ENCODE results near the gene LCN1. TPM values are rescaled to one million over a fixed set of nuclear protein-coding genes. Genes with fewer than 3 reads are reported as not detected.

Gene LCN1
- total and polyA plus RNA-seq, 4 donors = not detected

DNA sequence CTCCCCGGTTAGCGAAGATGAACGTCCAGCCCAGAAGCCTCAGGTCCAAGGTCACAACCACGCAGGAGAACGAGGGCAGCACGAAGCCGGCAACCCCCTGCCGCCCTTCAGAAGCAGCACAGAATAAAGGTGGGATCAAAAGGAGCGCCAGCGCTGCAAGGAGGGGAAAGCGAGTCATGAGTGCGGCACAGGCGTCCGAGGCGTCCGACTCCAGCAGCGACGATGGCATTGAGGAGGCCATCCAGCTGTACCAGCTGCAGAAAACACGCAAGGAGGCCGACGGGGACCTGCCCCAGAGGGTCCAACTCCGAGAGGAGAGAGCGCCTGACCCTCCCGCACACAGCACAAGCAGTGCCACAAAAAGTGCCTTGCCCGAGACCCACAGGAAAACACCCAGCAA, 35.9 kb upstream of the LCN1 start:
- Histone ChIP-seq H3K4me3 (ENCODE audit: low read depth in 1 of 3, low read length in 3 of 3) (no peak overlapping the region), H3K4me1 (ENCODE audit: control insufficient read depth in 4 of 4, insufficient read depth in 4 of 4, low read length in 3 of 4) (peaks cover 7 to 41% (median 26%) of the 10 kb centered on the region in 4 donors), H3K27me3 (ENCODE audit: control insufficient read depth in 4 of 4, insufficient read depth in 4 of 4, low read length in 3 of 4) (no peaks in the 10 kb centered on the region), H3K27ac (ENCODE audit: low read depth in 1 of 2, low read length in 2 of 2) (no peak overlapping the region), H3K9ac (ENCODE audit: low read depth in 1 of 2, low read length in 2 of 2) (no peak overlapping the region), H3K36me3 (ENCODE audit: control insufficient read depth in 4 of 4, insufficient read depth in 3 of 4, low read depth in 1 of 4, low read length in 3 of 4) (peaks cover 2 to 32% (median 10%) of the 10 kb centered on the region in 4 donors), H3K9me3 (ENCODE audit: control insufficient read depth in 4 of 4, low read length in 3 of 4) (no peaks in the 10 kb centered on the region)
- 93% methylated on average over 25 of the region's 25 CpGs for WGBS
- DNase-seq (ENCODE audit: low spot score) = no peak
- TF ChIP-seq, protein P1, sequence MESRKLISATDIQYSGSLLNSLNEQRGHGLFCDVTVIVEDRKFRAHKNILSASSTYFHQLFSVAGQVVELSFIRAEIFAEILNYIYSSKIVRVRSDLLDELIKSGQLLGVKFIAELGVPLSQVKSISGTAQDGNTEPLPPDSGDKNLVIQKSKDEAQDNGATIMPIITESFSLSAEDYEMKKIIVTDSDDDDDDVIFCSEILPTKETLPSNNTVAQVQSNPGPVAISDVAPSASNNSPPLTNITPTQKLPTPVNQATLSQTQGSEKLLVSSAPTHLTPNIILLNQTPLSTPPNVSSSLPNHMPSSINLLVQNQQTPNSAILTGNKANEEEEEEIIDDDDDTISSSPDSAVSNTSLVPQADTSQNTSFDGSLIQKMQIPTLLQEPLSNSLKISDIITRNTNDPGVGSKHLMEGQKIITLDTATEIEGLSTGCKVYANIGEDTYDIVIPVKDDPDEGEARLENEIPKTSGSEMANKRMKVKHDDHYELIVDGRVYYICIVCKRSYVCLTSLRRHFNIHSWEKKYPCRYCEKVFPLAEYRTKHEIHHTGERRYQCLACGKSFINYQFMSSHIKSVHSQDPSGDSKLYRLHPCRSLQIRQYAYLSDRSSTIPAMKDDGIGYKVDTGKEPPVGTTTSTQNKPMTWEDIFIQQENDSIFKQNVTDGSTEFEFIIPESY (IDR thresholded peaks at IDR 0.05) = no peak
- TF ChIP-seq YY1 (IDR thresholded peaks at IDR 0.05) (no peak), NR2F2 (IDR thresholded peaks at IDR 0.05) (no peak)

- Histone ChIP-seq H3K9me3 (ENCODE audit: control insufficient read depth in 4 of 4, low read length in 3 of 4) (no peaks in the 10 kb centered on the region), H3K36me3 (ENCODE audit: control insufficient read depth in 4 of 4, insufficient read depth in 3 of 4, low read depth in 1 of 4, low read length in 3 of 4) (peaks cover 2 to 32% (median 10%) of the 10 kb centered on the region in 4 donors), H3K9ac (ENCODE audit: low read depth in 1 of 2, low read length in 2 of 2) (no peak overlapping the region), H3K27me3 (ENCODE audit: control insufficient read depth in 4 of 4, insufficient read depth in 4 of 4, low read length in 3 of 4) (no peaks in the 10 kb centered on the region), H3K27ac (ENCODE audit: low read depth in 1 of 2, low read length in 2 of 2) (no peak overlapping the region), H3K4me1 (ENCODE audit: control insufficient read depth in 4 of 4, insufficient read depth in 4 of 4, low read length in 3 of 4) (peaks cover 4 to 39% (median 24%) of the 10 kb centered on the region in 4 donors), H3K4me3 (ENCODE audit: low read depth in 1 of 3, low read length in 3 of 3) (no peak overlapping the region)
- WGBS = 94% methylated on average over 21 of the region's 21 CpGs
- no peak for DNase-seq (ENCODE audit: low spot score)
- TF ChIP-seq MAX (IDR thresholded peaks at IDR 0.05) = no peak
- no peak for TF ChIP-seq HNF4G (IDR thresholded peaks at IDR 0.05)
- no peak for TF ChIP-seq CTCF (IDR thresholded peaks at IDR 0.05; ENCODE audit: low read depth, low read length, missing input control)
- no peak for TF ChIP-seq HNF4A (conservative IDR thresholded peaks at IDR 0.05)
Observed at GRCh38 chr9:135485832-135486231, 35.4 kb upstream of the LCN1 start.

DNA sequence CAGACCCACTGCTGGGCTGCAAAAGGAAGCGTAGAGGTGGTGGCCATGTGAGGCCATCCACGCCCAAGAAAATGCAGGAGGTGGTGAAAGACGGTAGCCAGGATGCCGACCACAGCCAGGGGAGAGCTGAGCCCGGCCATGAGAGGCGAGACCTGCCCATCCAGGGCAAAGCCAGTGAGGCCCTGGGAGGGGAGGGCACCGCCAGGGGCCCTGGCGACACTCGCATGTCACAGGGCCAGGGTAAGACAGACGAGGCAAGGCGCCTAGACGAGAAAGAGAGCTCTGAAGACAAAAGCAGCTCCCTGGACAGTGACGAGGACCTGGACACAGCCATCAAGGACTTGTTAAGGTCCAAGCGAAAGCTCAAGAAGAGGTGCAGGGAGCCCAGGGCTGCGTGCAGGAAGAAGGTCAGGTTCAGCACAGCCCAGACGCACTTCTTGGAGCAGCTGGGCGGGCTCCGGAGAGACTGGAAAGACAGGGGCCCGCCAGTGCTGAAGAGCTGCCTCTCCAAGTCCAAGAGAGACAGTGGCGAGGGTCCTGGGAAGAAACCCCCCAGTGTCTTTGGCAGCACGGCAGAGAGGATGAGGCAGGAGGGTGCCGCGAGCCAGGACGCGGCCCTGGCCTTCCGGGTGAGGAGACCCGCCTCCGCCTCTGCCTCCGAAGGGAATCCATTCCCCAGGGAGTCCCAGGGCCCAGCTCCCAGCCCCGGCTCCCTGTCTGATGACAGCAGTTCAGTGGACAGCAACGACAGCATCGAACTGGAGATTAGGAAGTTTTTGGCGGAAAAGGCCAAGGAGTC, 34.8 kb upstream of the LCN1 start:
- no peak overlapping the region for H3K4me3 ChIP-seq (ENCODE audit: low read depth in 1 of 3, low read length in 3 of 3)
- H3K27me3 ChIP-seq (ENCODE audit: control insufficient read depth in 4 of 4, insufficient read depth in 4 of 4, low read length in 3 of 4) = no peaks in the 10 kb centered on the region
- TF ChIP-seq GABPA (IDR thresholded peaks at IDR 0.05 in 1 of 2, conservative IDR thresholded peaks at IDR 0.05 in 1 of 2) = no peak

More for the DNA sequence above, 34.8 kb upstream of the LCN1 start:
- H3K4me1 ChIP-seq (ENCODE audit: control insufficient read depth in 4 of 4, insufficient read depth in 4 of 4, low read length in 3 of 4) = peaks cover 2 to 34% (median 20%) of the 10 kb centered on the region in 4 donors
- no peak for DNase-seq (ENCODE audit: low spot score)
- peaks cover 2 to 32% (median 10%) of the 10 kb centered on the region in 4 donors for H3K36me3 ChIP-seq (ENCODE audit: control insufficient read depth in 4 of 4, insufficient read depth in 3 of 4, low read depth in 1 of 4, low read length in 3 of 4)
- no peaks in the 10 kb centered on the region for H3K9me3 ChIP-seq (ENCODE audit: control insufficient read depth in 4 of 4, low read length in 3 of 4)
- no peak overlapping the region for H3K27ac ChIP-seq (ENCODE audit: low read depth in 1 of 2, low read length in 2 of 2)
- 95% methylated on average over 33 of the region's 33 CpGs for WGBS
- H3K9ac ChIP-seq (ENCODE audit: low read depth in 1 of 2, low read length in 2 of 2) = no peak overlapping the region
